Thyroid gland (tissue), 4 donors: ENCODE data around the gene EML4.

ENCODE experiments used
- CTCF ChIP-seq, 6 experiments: fragments of 200-600 bp in 3 of 6; fragments of 450-650 bp in 3 of 6; sonication (generic) in 3 of 6; IDR thresholded peaks; one replicate each; pipeline ENCODE4 v1.5.1; 2016 to 2019; ENCODE audit warnings: antibody characterized with exemption in 6 of 6, mild to moderate bottlenecking in 2 of 6, inconsistent platforms in 1 of 6, moderate library complexity in 1 of 6
- POLR2A ChIP-seq, 2 donors: fragments of 450-650 bp; IDR thresholded peaks; one replicate each; pipeline ENCODE4 v1.6.1; 2017; ENCODE audit warnings: antibody characterized with exemption in 2 of 2, mild to moderate bottlenecking in 2 of 2, moderate library complexity in 1 of 2

- TF ChIP-seq CTCF (IDR thresholded peaks at IDR 0.05) (no peak), POLR2A (IDR thresholded peaks at IDR 0.05) (no peak)
These were observed 28.7 kb upstream of the EML4 start for GRCh38 chr2:42140496-42140895.
